NCI-H526 (cell line): ENCODE results near the gene SNX8.
"Not testable (repeated sequence)": the region's sequence is repeated elsewhere in the genome, so short reads cannot be mapped to it uniquely, and the experiment has no call there.

Experiments used
- DNase-seq, 2 experiments: peaks; one replicate each; lab custom pipeline; 2025; lab: John Stamatoyannopoulos, UW

The SNX8 gene

GRCh38 chr7:2290877-2291276 is 23.4 kb downstream of the SNX8 start:
- DNase-seq, result no peak

- no peak for DNase-seq
Measured at GRCh38 chr7:2289621-2290020, 24.6 kb downstream of the SNX8 start.

GRCh38 chr7:2289111-2289586 is 25.1 kb downstream of the SNX8 start:
- no peak for DNase-seq

GRCh38 chr7:2288503-2288902 is 25.7 kb downstream of the SNX8 start:
- DNase-seq, result peak in 1 of 2 experiments; percentile 13

GRCh38 chr7:2287745-2288144 is 26.5 kb downstream of the SNX8 start:
- no peak for DNase-seq

- no peak for DNase-seq
Measured at GRCh38 chr7:2283074-2283473, 31.2 kb downstream of the SNX8 start.

- no peak for DNase-seq
Measured at GRCh38 chr7:2282185-2282751, 32.0 kb downstream of the SNX8 start.

GRCh38 chr7:2281541-2281940 is 32.7 kb downstream of the SNX8 start:
- no peak for DNase-seq

- no peak for DNase-seq
Measured at GRCh38 chr7:2280424-2280823, 33.8 kb downstream of the SNX8 start.

- no peak for DNase-seq
Measured at GRCh38 chr7:2279896-2280295, 34.3 kb downstream of the SNX8 start.

GRCh38 chr7:2278026-2278425 is 36.2 kb downstream of the SNX8 start:
- no peak for DNase-seq

- no peak for DNase-seq
Measured at GRCh38 chr7:2276107-2276506, 38.1 kb downstream of the SNX8 start.

- no peak for DNase-seq
Measured at GRCh38 chr7:2275101-2275500, 39.1 kb downstream of the SNX8 start.

- DNase-seq, result no peak
Measured at GRCh38 chr7:2274666-2275065, 39.6 kb downstream of the SNX8 start.

GRCh38 chr7:2273866-2274265 is 40.4 kb downstream of the SNX8 start:
- DNase-seq, result no peak

GRCh38 chr7:2272031-2272430 is 42.2 kb downstream of the SNX8 start:
- no peak for DNase-seq

- DNase-seq, result no peak
Measured at GRCh38 chr7:2271273-2272026, 42.8 kb downstream of the SNX8 start.

- DNase-seq, result no peak
Measured at GRCh38 chr7:2270495-2270894, 43.7 kb downstream of the SNX8 start.

GRCh38 chr7:2269991-2270460 is 44.2 kb downstream of the SNX8 start:
- no peak for DNase-seq

GRCh38 chr7:2269089-2269990 is 44.9 kb downstream of the SNX8 start:
- DNase-seq, result not testable (repeated sequence)

- DNase-seq, result no peak
Measured at GRCh38 chr7:2266911-2267310, 47.3 kb downstream of the SNX8 start.

- DNase-seq, result no peak
Measured at GRCh38 chr7:2264158-2264557, 50.1 kb downstream of the SNX8 start.

GRCh38 chr7:2263176-2263575 is 51.1 kb downstream of the SNX8 start:
- no peak for DNase-seq
